SU-DHL-6 (cell line): ENCODE data around the gene CLK2.

Experiments
- H2AFZ ChIP-seq: fragments of 200-600 bp; sonication (generic); 2 replicates; pipeline ENCODE4 v1.6.1; 2014; ENCODE audit warnings: low read depth, mild to moderate bottlenecking, moderate library complexity, mixed read lengths, antibody characterized with exemption, low read length; ENCODE audit not compliant: severe bottlenecking
- H3F3A ChIP-seq: fragments of 200-600 bp; shearing (Covaris generic); 2 replicates; pipeline ENCODE4 v1.6.0; 2016; ENCODE audit warnings: antibody characterized with exemption, mild to moderate bottlenecking; ENCODE audit not compliant: insufficient read depth
- H3K27ac ChIP-seq: fragments of 200-600 bp; sonication (generic); 2 replicates; pipeline ENCODE4 v1.5.1; 2016; ENCODE audit warnings: low read depth, mild to moderate bottlenecking, low read length, moderate library complexity, mixed read lengths
- H3K27me3 ChIP-seq: fragments of 200-600 bp; sonication (generic), shearing (Covaris generic); 2 replicates; pipeline ENCODE4 v1.6.0; 2014; ENCODE audit warnings: mild to moderate bottlenecking, low read length
- H3K36me3 ChIP-seq: fragments of 200-600 bp; sonication (generic); 2 replicates; pipeline ENCODE4 v1.6.1; 2014; ENCODE audit warnings: mild to moderate bottlenecking, low read length, mixed read lengths
- H3K4me2 ChIP-seq: fragments of 300-600, 200-600 bp; shearing (Covaris generic), sonication (generic); 2 replicates; pipeline ENCODE4 v1.6.0; 2014; ENCODE audit warnings: low read length, low read depth, mild to moderate bottlenecking; ENCODE audit not compliant: poor library complexity, severe bottlenecking
- H3K4me3 ChIP-seq: fragments of 200-600 bp; sonication (generic); 2 replicates; pipeline ENCODE4 v1.5.1; 2014; ENCODE audit warnings: antibody characterized with exemption, low read length, mild to moderate bottlenecking, mixed read lengths; ENCODE audit not compliant: insufficient read depth, poor library complexity, severe bottlenecking
- H3K79me2 ChIP-seq: fragments of 200-600 bp; sonication (generic); 2 replicates; pipeline ENCODE4 v1.6.1; 2014; ENCODE audit warnings: mild to moderate bottlenecking, low read length, moderate library complexity; ENCODE audit not compliant: insufficient read depth
- H3K9ac ChIP-seq: fragments of 200-600 bp; sonication (generic); 2 replicates; pipeline ENCODE4 v1.7.0; 2014; ENCODE audit warnings: mild to moderate bottlenecking, low read length
- H3K9me2 ChIP-seq: fragments of 200-600 bp; sonication (generic); replicated peaks from 2 replicates; pipeline ENCODE4 v1.6.1; 2014; ENCODE audit warnings: low read length; ENCODE audit not compliant: insufficient read depth
- H3K9me3 ChIP-seq: fragments of 200-600 bp; sonication (generic); 2 replicates; pipeline ENCODE4 v1.6.1; 2014; ENCODE audit warnings: low read length, mixed read lengths; ENCODE audit not compliant: insufficient read depth
- H4K20me1 ChIP-seq: fragments of 200-600 bp; sonication (generic); 2 replicates; pipeline ENCODE4 v1.6.1; 2014; ENCODE audit warnings: low read depth, mild to moderate bottlenecking, antibody characterized with exemption, low read length, moderate library complexity, mixed read lengths
- EZH2phosphoT487 ChIP-seq: fragments of 200-600 bp; sonication (generic), shearing (Covaris generic); conservative IDR thresholded peaks from 2 replicates; pipeline ENCODE4 v1.6.1; 2018; ENCODE audit warnings: mild to moderate bottlenecking, antibody characterized with exemption, low read length, moderate library complexity, mixed read lengths
- TF ChIP-seq, protein P1 (sequence below): fragments of 200-600 bp; sonication (generic); IDR thresholded peaks from one replicate; pipeline ENCODE4 v1.5.1; 2017; ENCODE audit warnings: antibody characterized with exemption, mild to moderate bottlenecking, low read length, moderate library complexity; ENCODE audit not compliant: insufficient read depth, poor library complexity, severe bottlenecking

The CLK2 gene

DNA sequence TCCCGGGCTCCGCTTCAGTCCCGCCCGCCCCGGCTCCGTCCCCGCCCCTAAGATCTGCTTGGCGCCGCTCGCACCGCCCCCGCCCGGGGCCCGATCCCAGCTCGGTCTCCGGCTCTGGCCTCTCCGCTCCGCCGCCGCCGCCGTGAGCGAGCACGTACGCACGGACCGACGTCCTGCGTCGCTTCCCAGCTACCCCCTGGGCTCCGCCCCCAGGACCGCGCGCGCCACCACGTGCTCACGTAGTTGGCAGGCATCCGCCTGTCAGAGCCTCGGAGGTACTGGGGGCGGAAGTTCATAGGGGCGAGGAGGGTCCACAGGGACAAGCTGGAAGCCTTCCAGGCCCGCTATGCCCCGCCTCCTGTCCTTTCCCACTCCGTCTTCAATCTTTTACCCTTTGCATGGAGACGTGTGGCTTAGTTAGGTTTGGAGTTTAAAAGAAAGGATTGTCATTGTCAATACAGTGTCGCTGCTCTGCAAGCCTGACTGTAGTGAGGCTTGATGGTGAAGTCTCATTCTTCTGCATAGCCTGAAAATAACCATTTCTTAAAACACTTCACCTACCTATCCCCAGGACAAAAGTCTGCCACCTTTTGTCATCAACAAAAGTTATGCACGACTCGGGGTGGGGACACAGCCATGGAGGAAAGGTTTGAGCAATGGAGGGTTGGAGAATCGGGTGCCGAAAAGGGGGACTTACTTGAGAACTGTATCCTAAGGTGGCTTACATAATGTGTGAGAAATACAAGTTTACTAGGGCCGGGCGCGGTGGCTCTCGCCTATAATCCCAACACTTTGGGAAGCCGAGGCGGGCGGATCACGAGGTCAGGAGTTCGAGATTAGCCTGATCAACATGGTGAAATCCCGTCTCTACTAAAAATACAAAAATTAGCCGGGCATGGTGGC, at the start of gene CLK2:
TSS of gene CLK2 (minus strand) at position 162 of the 903 bp plus-strand sequence. CDS start 2,527 bp downstream, outside the sequence.
- H3F3A ChIP-seq, result peaks cover 26% of the 10 kb centered on the region
- TF ChIP-seq EZH2phosphoT487, result no peak
- TF ChIP-seq, protein P1, sequence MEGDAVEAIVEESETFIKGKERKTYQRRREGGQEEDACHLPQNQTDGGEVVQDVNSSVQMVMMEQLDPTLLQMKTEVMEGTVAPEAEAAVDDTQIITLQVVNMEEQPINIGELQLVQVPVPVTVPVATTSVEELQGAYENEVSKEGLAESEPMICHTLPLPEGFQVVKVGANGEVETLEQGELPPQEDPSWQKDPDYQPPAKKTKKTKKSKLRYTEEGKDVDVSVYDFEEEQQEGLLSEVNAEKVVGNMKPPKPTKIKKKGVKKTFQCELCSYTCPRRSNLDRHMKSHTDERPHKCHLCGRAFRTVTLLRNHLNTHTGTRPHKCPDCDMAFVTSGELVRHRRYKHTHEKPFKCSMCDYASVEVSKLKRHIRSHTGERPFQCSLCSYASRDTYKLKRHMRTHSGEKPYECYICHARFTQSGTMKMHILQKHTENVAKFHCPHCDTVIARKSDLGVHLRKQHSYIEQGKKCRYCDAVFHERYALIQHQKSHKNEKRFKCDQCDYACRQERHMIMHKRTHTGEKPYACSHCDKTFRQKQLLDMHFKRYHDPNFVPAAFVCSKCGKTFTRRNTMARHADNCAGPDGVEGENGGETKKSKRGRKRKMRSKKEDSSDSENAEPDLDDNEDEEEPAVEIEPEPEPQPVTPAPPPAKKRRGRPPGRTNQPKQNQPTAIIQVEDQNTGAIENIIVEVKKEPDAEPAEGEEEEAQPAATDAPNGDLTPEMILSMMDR, result no peak
- peaks cover 27% of the 10 kb centered on the region for H3K79me2 ChIP-seq

DNA sequence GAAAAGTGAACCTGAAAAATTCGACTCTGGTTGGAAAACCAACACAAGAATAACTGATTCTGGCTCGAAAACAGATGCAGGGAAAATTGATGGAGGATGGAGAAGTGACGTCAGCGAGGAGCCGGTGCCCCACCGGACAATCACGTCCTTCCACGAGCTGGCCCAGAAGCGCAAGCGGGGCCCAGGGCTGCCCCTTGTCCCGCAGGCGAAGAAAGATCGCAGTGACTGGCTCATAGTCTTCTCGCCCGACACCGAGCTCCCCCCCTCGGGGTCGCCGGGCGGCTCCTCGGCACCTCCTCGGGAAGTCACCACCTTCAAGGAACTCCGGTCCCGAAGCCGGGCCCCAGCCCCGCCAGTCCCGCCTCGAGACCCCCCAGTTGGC, 49.3 kb upstream of the CLK2 start:
- Histone ChIP-seq H4K20me1 (no peaks in the 10 kb centered on the region), H3K4me3 (peak overlapping the region; percentile 70), H3K27ac (no peak overlapping the region), H3K4me2 (peak overlapping the region; percentile 91), H3K9ac (peak overlapping the region; percentile 79), H3F3A (peaks cover 27% of the 10 kb centered on the region), H3K9me3 (no peaks in the 10 kb centered on the region), H3K27me3 (no peaks in the 10 kb centered on the region), H3K79me2 (no peaks in the 10 kb centered on the region), H3K36me3 (no peaks in the 10 kb centered on the region), H3K9me2 (no peaks in the 10 kb centered on the region), H2AFZ (no peak overlapping the region)
- TF ChIP-seq, protein P1, result no peak
- no peak for TF ChIP-seq EZH2phosphoT487

More for the DNA sequence above, at the start of gene CLK2:
- peaks cover 11% of the 10 kb centered on the region; the same call in 1 of the 2 replicates for H3K36me3 ChIP-seq
- H3K9me2 ChIP-seq, result no peaks in the 10 kb centered on the region
- H4K20me1 ChIP-seq, result no peaks in the 10 kb centered on the region
- peak within 1 kb of the TSS; percentile 88 for H3K4me3 ChIP-seq
- peak within 1 kb of the TSS; percentile 62 for H3K4me2 ChIP-seq
- peak within 1 kb of the TSS; percentile 89 for H3K9ac ChIP-seq
- H3K9me3 ChIP-seq, result no peaks in the 10 kb centered on the region
- H3K27ac ChIP-seq, result peak within 1 kb of the TSS; percentile 74
- peak within 1 kb of the TSS; percentile 7 for H2AFZ ChIP-seq
- H3K27me3 ChIP-seq, result no peaks in the 10 kb centered on the region

DNA sequence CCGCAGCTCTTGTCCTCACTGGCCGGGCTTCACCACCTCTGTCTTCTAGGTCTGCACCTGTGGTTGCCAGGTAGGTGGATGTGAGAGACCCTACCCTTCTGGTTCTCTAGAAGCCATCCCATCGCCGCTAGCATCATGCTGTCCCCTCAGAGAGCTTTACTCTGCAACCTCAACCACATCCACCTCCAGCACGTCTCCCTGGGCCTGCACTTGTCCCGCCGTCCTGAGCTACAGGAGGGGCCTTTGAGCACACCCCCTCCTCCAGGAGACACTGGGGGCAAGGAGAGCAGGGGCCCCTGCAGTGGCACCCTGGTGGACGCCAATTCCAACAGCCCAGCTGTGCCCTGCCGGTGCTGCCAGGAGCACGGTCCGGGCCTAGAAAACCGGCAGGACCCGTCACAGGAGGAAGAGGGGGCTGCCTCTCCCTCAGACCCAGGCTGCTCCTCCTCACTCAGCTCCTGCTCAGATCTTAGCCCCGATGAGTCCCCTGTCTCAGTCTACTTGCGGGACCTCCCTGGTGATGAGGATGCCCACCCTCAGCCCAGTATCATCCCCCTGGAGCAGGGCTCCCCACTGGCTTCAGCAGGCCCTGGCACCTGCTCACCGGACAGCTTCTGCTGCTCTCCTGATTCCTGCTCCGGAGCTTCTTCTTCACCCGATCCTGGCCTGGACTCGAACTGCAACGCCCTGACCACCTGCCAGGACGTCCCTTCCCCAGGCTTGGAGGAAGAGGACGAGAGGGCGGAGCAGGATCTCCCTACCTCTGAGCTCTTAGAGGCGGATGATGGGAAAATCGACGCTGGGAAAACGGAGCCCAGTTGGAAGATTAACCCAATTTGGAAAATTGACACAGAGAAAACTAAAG, 48.6 kb upstream of the CLK2 start:
- no peaks in the 10 kb centered on the region for H3K36me3 ChIP-seq
- no peaks in the 10 kb centered on the region for H3K27me3 ChIP-seq
- H3K27ac ChIP-seq, result no peak overlapping the region
- H2AFZ ChIP-seq, result no peak overlapping the region
- peaks cover 26% of the 10 kb centered on the region for H3F3A ChIP-seq
- no peaks in the 10 kb centered on the region for H3K9me3 ChIP-seq
- peak overlapping the region; percentile 79 for H3K9ac ChIP-seq
- no peaks in the 10 kb centered on the region for H4K20me1 ChIP-seq
- H3K9me2 ChIP-seq, result no peaks in the 10 kb centered on the region
- no peaks in the 10 kb centered on the region for H3K79me2 ChIP-seq
- H3K4me3 ChIP-seq, result peak overlapping the region; percentile 70
- TF ChIP-seq EZH2phosphoT487, result no peak
- TF ChIP-seq, protein P1, result no peak
- H3K4me2 ChIP-seq, result peak overlapping the region; percentile 91
